ENCODE measurements around the gene MYOF. TPM values are rescaled to one million over a fixed set of nuclear protein-coding genes. Genes with fewer than 3 reads are reported as not detected.

Gene MYOF
- total RNA-seq, 1 donor, result 379 TPM

- Histone ChIP-seq H3K4me3 (ENCODE audit: insufficient read depth, low read length) (no peak overlapping the region), H3K36me3 (ENCODE audit: insufficient read depth, low read length) (no peaks in the 10 kb centered on the region), H3K27ac (ENCODE audit: low read depth, low read length) (no peak overlapping the region), H2AFZ (ENCODE audit: low read length) (no peak overlapping the region), H3K9me3 (ENCODE audit: low read depth, low read length) (peaks cover 1% of the 10 kb centered on the region), H3K4me2 (ENCODE audit: insufficient read depth, low read length) (no peak overlapping the region), H3K27me3 (ENCODE audit: insufficient read depth, low read length) (peaks cover 5% of the 10 kb centered on the region), H3K79me2 (ENCODE audit: insufficient read depth, low read length) (no peaks in the 10 kb centered on the region), H3K4me1 (ENCODE audit: insufficient read depth, low read length) (no peaks in the 10 kb centered on the region), H4K20me1 (ENCODE audit: insufficient read depth, low read length) (no peaks in the 10 kb centered on the region)
- DNase-seq (ENCODE audit: insufficient read length, low spot score, missing footprints), result no peak
- no peak for TF ChIP-seq CTCF (IDR thresholded peaks at IDR 0.05; ENCODE audit: extremely low read depth, low read depth, low read length)
Measured at GRCh38 chr10:93268021-93268420, 214.1 kb downstream of the MYOF start.

- H3K36me3 ChIP-seq (ENCODE audit: insufficient read depth, low read length), result no peaks in the 10 kb centered on the region
- H3K79me2 ChIP-seq (ENCODE audit: insufficient read depth, low read length), result no peaks in the 10 kb centered on the region
- H3K27me3 ChIP-seq (ENCODE audit: insufficient read depth, low read length), result peaks cover 5% of the 10 kb centered on the region
- no peak for DNase-seq (ENCODE audit: insufficient read length, low spot score, missing footprints)
- H3K4me2 ChIP-seq (ENCODE audit: insufficient read depth, low read length), result no peak overlapping the region
- peaks cover under 1% of the 10 kb centered on the region for H3K4me1 ChIP-seq (ENCODE audit: insufficient read depth, low read length)
- no peak for TF ChIP-seq CTCF (IDR thresholded peaks at IDR 0.05; ENCODE audit: extremely low read depth, low read depth, low read length)
- no peaks in the 10 kb centered on the region for H4K20me1 ChIP-seq (ENCODE audit: insufficient read depth, low read length)
- H3K4me3 ChIP-seq (ENCODE audit: insufficient read depth, low read length), result no peak overlapping the region
- H2AFZ ChIP-seq (ENCODE audit: low read length), result no peak overlapping the region
- peaks cover 1% of the 10 kb centered on the region for H3K9me3 ChIP-seq (ENCODE audit: low read depth, low read length)
- no peak overlapping the region for H3K27ac ChIP-seq (ENCODE audit: low read depth, low read length)
Measured at GRCh38 chr10:93267521-93267920, 214.6 kb downstream of the MYOF start.

GRCh38 chr10:93266858-93267257, 215.3 kb downstream of the MYOF start:
- H3K79me2 ChIP-seq (ENCODE audit: insufficient read depth, low read length), result no peaks in the 10 kb centered on the region
- H3K9me3 ChIP-seq (ENCODE audit: low read depth, low read length), result peaks cover 1% of the 10 kb centered on the region
- H3K36me3 ChIP-seq (ENCODE audit: insufficient read depth, low read length), result no peaks in the 10 kb centered on the region
- H3K27me3 ChIP-seq (ENCODE audit: insufficient read depth, low read length), result peaks cover 5% of the 10 kb centered on the region
- H3K4me2 ChIP-seq (ENCODE audit: insufficient read depth, low read length), result no peak overlapping the region
- no peak overlapping the region for H2AFZ ChIP-seq (ENCODE audit: low read length)
- no peak for DNase-seq (ENCODE audit: insufficient read length, low spot score, missing footprints)
- H3K4me1 ChIP-seq (ENCODE audit: insufficient read depth, low read length), result peaks cover 2% of the 10 kb centered on the region
- no peak for TF ChIP-seq CTCF (IDR thresholded peaks at IDR 0.05; ENCODE audit: extremely low read depth, low read depth, low read length)
- no peak overlapping the region for H3K4me3 ChIP-seq (ENCODE audit: insufficient read depth, low read length)
- H3K27ac ChIP-seq (ENCODE audit: low read depth, low read length), result no peak overlapping the region
- H4K20me1 ChIP-seq (ENCODE audit: insufficient read depth, low read length), result no peaks in the 10 kb centered on the region

GRCh38 chr10:93261961-93262610, 220.0 kb downstream of the MYOF start:
- Histone ChIP-seq H3K36me3 (ENCODE audit: insufficient read depth, low read length) (no peaks in the 10 kb centered on the region), H3K27me3 (ENCODE audit: insufficient read depth, low read length) (peaks cover 5% of the 10 kb centered on the region), H4K20me1 (ENCODE audit: insufficient read depth, low read length) (no peaks in the 10 kb centered on the region), H3K27ac (ENCODE audit: low read depth, low read length) (peak overlapping the region; percentile 70), H2AFZ (ENCODE audit: low read length) (no peak overlapping the region), H3K4me2 (ENCODE audit: insufficient read depth, low read length) (no peak overlapping the region), H3K4me3 (ENCODE audit: insufficient read depth, low read length) (no peak overlapping the region), H3K79me2 (ENCODE audit: insufficient read depth, low read length) (no peaks in the 10 kb centered on the region), H3K4me1 (ENCODE audit: insufficient read depth, low read length) (peaks cover 2% of the 10 kb centered on the region), H3K9me3 (ENCODE audit: low read depth, low read length) (no peaks in the 10 kb centered on the region)
- DNase-seq (ENCODE audit: insufficient read length, low spot score, missing footprints), result peak; percentile 52
- no peak for TF ChIP-seq CTCF (IDR thresholded peaks at IDR 0.05; ENCODE audit: extremely low read depth, low read depth, low read length)

Data from osteoblast (primary cell).